ENCODE measurements around the gene PITPNB. TPM values are rescaled to one million over a fixed set of nuclear protein-coding genes. Genes with fewer than 3 reads are reported as not detected.

The PITPNB gene
- total and polyA plus RNA-seq, 2 of the 13 experiments (the other 11 are each of a cell fraction or from before 2014, with no cell fraction given), result 17.0 to 30.1 TPM

- in situ Hi-C loops (cut with HindIII; ENCODE audit: extremely low pct_ligation_motif_present, low pct_unique_long_range_greater_than_20kb), result no loop called here
- peaks cover 86% of the 10 kb centered on the region for H3K4me1 ChIP-seq (ENCODE audit: insufficient read depth, low read length)
These were observed 50.9 kb downstream of the PITPNB start for GRCh38 chr22:27867953-27868731.

More at GRCh38 chr22:27867953-27868731, 50.9 kb downstream of the PITPNB start:
- TF ChIP-seq ZNF556 (CRISPR knock-in tag; IDR thresholded peaks at IDR 0.05; ENCODE audit: borderline replicate concordance), result no peak
- TF ChIP-seq SRY (CRISPR knock-in tag; IDR thresholded peaks at IDR 0.05), result no peak
- TF ChIP-seq, protein P1, sequence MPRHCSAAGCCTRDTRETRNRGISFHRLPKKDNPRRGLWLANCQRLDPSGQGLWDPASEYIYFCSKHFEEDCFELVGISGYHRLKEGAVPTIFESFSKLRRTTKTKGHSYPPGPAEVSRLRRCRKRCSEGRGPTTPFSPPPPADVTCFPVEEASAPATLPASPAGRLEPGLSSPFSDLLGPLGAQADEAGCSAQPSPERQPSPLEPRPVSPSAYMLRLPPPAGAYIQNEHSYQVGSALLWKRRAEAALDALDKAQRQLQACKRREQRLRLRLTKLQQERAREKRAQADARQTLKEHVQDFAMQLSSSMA (CRISPR knock-in tag; IDR thresholded peaks at IDR 0.05), result no peak
- 0 out of 2 replicates have a peak, but pooled peaks have one; percentile 33 for TF ChIP-seq ZBTB26 (CRISPR knock-in tag; IDR thresholded peaks at IDR 0.05; ENCODE audit: borderline replicate concordance)
- Histone ChIP-seq H3K9ac (ENCODE audit: insufficient read depth, low read depth, low read length) (no peak overlapping the region), H3K4me2 (ENCODE audit: low read depth, low read length) (no peak overlapping the region; the same call in 1 of the 2 replicates), H3K4me3 (replicated peaks in 1 of 3; ENCODE audit: insufficient read depth in 1 of 3, low read depth in 2 of 3, low read length in 3 of 3) (no peak overlapping the region), H3K27me3 (ENCODE audit: control insufficient read depth in 1 of 2, insufficient read depth in 2 of 2, low read length in 2 of 2) (no peaks in the 10 kb centered on the region), H2AFZ (ENCODE audit: low read length) (no peak overlapping the region), H3K79me2 (ENCODE audit: insufficient read depth, low read length) (peaks cover 8% of the 10 kb centered on the region), H3K9me3 (ENCODE audit: low read length) (no peaks in the 10 kb centered on the region), H3K27ac (ENCODE audit: extremely low read length, insufficient read depth, low read length) (peak overlapping the region; percentile 78), H3K36me3 (replicated peaks in 1 of 2; ENCODE audit: control insufficient read depth in 1 of 2, insufficient read depth in 2 of 2, low read length in 2 of 2) (peaks cover 2 to 16% of the 10 kb centered on the region in 2 experiments; a peak in 4 of 5 replicates), H4K20me1 (ENCODE audit: insufficient read depth, low read length) (no peaks in the 10 kb centered on the region)
- BruUV-seq (replicated peaks), result no TSS peak
- no peak for DNase-seq (ENCODE audit: low spot score)
- WGBS (ENCODE audit: low lambda C conversion rate), result 97% methylated on average over 5 of the region's 5 CpGs
- ChIA-PET CTCF (ENCODE audit: low intra/inter-chr PET ratio, low total read pairs) (no interaction called here), POLR2A (no interaction called here)
- no peak for FAIRE-seq
- no peak for ATAC-seq
- intact Hi-C loops (cut with micrococcal nuclease; ENCODE audit: unreplicated experiment), result no loop called here
